B cell (primary cell): Measurements from ENCODE around the gene ANKRD24.

ENCODE experiments used
- CTCF ChIP-seq: fragments of 200-600 bp; IDR thresholded peaks from one replicate; pipeline ENCODE4 v1.8.0; 2022; ENCODE audit warnings: antibody characterized with exemption, mild to moderate bottlenecking
- EZH2 ChIP-seq: IDR thresholded peaks from 2 replicates; pipeline ENCODE4 v1.6.1; 2012; ENCODE audit warnings: borderline replicate concordance, low read depth, mild to moderate bottlenecking, moderate library complexity, low read length; ENCODE audit not compliant: insufficient read depth, poor library complexity, severe bottlenecking

- TF ChIP-seq EZH2: no peak
- no peak for TF ChIP-seq CTCF
These were observed 6.9 kb upstream of the ANKRD24 start for GRCh38 chr19:4175669-4175931.
